Right lobe of liver (tissue), 6 donors: ENCODE data around the gene C9orf57. TPM values are rescaled to one million over a fixed set of nuclear protein-coding genes. Genes with fewer than 3 reads are reported as not detected.
"Not testable (repeated sequence)": the region's sequence is repeated elsewhere in the genome, so short reads cannot be mapped to it uniquely, and the experiment has no call there.

Experiments
- ATAC-seq, 4 donors: fragments of 200-7000 bp; cut with Tn5 transposase; one replicate each; pipeline ENCODE4 v1.9.1; 2020; ENCODE audit warnings: mild to moderate bottlenecking in 4 of 4, moderate library complexity in 4 of 4
- DNase-seq, 3 donors: peaks; one replicate each; pipeline ENCODE4 v3.0.0-alpha.2; 2020
- H3K27ac ChIP-seq, 3 donors: fragments of 200-600 bp; one replicate each; pipeline ENCODE4 v1.8.0; 2022
- H3K27me3 ChIP-seq, 2 donors: fragments of 200-600 bp; one replicate each; pipeline ENCODE4 v1.8.0; 2022
- H3K36me3 ChIP-seq, 4 donors: fragments of 200-600 bp; sonication (generic) in 1 of 4; one replicate each; pipeline versions ENCODE4 v1.5.1 to v1.8.0; 2017 to 2022; ENCODE audit warnings: control low read depth in 1 of 4
- H3K4me1 ChIP-seq, 4 donors: fragments of 200-600 bp; sonication (generic) in 1 of 4; one replicate each; pipeline versions ENCODE4 v1.5.1 to v1.8.0; 2017 to 2022; ENCODE audit warnings: control low read depth in 1 of 4
- H3K4me3 ChIP-seq, 3 donors: fragments of 200-600 bp; one replicate each; pipeline ENCODE4 v1.8.0; 2022
- H3K9me3 ChIP-seq, 4 donors: fragments of 200-600 bp; sonication (generic) in 1 of 4; one replicate each; pipeline versions ENCODE4 v1.5.1 to v1.8.0; 2017 to 2022; ENCODE audit warnings: control low read depth in 1 of 4
- CTCF ChIP-seq, 4 donors: fragments of 200-600 bp in 3 of 4; fragments of 450-650 bp in 1 of 4; IDR thresholded peaks; one replicate each; pipeline versions ENCODE4 v1.5.1 to v1.8.0; 2016 to 2022; ENCODE audit warnings: antibody characterized with exemption in 4 of 4, mild to moderate bottlenecking in 2 of 4
- POLR2A ChIP-seq: fragments of 450-650 bp; IDR thresholded peaks from one replicate; pipeline ENCODE4 v1.6.1; 2017; ENCODE audit warnings: antibody characterized with exemption, mild to moderate bottlenecking
- WGBS: methylation state at CpG from one replicate; pipeline ENCODE4 v1.1.6; 2018; ENCODE audit warnings: low coverage, low lambda C conversion rate; ENCODE audit not compliant: insufficient coverage; ENCODE audit errors: missing lambda C conversion rate; 5-methylcytosine and 5-hydroxymethylcytosine counted together
- intact Hi-C, 2 donors: fragments of 100-400 bp; cut with DNase I; formaldehyde crosslinking; loops; one replicate each; pipeline versions ENCODE4 v1.11.2 to v1.14.1; 2022
- long read RNA-seq: library from polyadenylated mRNA; unstranded; transcript quantifications from one replicate; pipeline ENCODE4 v2.0.0, GENCODE V29; 2019
- total RNA-seq, 6 experiments: library from RNA; depleted of rRNA in 2 of 6; stranded (reverse); fragments of >200 nt in 2 of 6; fragmentation: NEBNext Ultra II Directional in 3 of 6; extraction: Animal tissue kit (Norgen Biotek cat#: 25700) in 3 of 6; gene quantifications; one replicate each; pipeline versions ENCODE4 v1.1.0 to v1.2.4, GENCODE V29; 2016 to 2023
- donor health status: DM: no; HTN: yes; CAD: no.
- donor health status: DM: no; HTN: no; CAD: no.
- donor health status: DM: no; HTN: no; CAD: no.
- donor health status: DM: no; HTN: yes; CAD: no.
- donor health status: DM: no; HTN: yes; CAD: no.

C9orf57 gene
- total RNA-seq, result not detected
- long read RNA-seq, result 0 reads

GRCh38 chr9:72060513-72060912, at the start of gene C9orf57:
TSS of gene C9orf57 (minus strand) at chr9:72060613. CDS start at chr9:72059331, 1,282 bp downstream.
- H3K9me3 ChIP-seq, result no peaks in the 10 kb centered on the region
- no peak within 1 kb of the TSS for H3K4me3 ChIP-seq
- no peak within 1 kb of the TSS for H3K27ac ChIP-seq
- DNase-seq (no peak), ATAC-seq (no peak)
- no peak for TF ChIP-seq CTCF (IDR thresholded peaks at IDR 0.05)
- no peak for TF ChIP-seq POLR2A
- H3K36me3 ChIP-seq, result no peaks in the 10 kb centered on the region
- intact Hi-C loops, result no loop called here
- H3K4me1 ChIP-seq, result no peaks in the 10 kb centered on the region
- no peaks in the 10 kb centered on the region for H3K27me3 ChIP-seq
- 94% methylated on average over 4 of the region's 4 CpGs for WGBS

- ATAC-seq (no peak), DNase-seq (no peak)
- 80% methylated on average over 1 of the region's 2 CpGs for WGBS
- Histone ChIP-seq H3K4me1 (no peaks in the 10 kb centered on the region), H3K27me3 (no peaks in the 10 kb centered on the region), H3K9me3 (no peaks in the 10 kb centered on the region), H3K4me3 (no peak overlapping the region), H3K27ac (no peak overlapping the region), H3K36me3 (no peaks in the 10 kb centered on the region)
- intact Hi-C loops, result no loop called here
- TF ChIP-seq POLR2A, result no peak
- no peak for TF ChIP-seq CTCF (IDR thresholded peaks at IDR 0.05)
These were observed 42.1 kb upstream of the C9orf57 start for GRCh38 chr9:72102520-72102919.

DNA sequence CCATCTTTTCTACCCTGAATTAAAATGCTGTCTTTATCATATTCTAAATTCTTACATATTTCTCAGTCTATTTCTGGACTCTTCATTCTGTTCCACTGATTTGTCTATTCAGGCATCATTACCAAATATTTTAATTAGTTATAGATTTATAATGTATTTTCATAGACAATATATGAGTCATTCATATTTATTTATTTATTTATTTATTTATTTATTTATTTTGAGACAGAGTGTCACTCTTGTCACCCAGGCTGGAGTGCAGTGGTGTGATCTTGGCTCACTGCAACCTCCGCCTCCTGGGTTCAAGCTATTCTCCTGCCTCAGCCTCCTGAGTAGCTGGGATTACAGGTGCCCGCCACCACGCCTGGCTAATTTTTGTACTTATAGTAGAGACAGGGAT, 35.1 kb upstream of the C9orf57 start:
- H3K4me1 ChIP-seq, ATAC-seq, H3K27ac ChIP-seq, DNase-seq, H3K9me3 ChIP-seq, H3K27me3 ChIP-seq, intact Hi-C loops, H3K36me3 ChIP-seq, H3K4me3 ChIP-seq: not testable (repeated sequence)
- WGBS, result 63% methylated on average over 3 of the region's 3 CpGs

GRCh38 chr9:72092820-72093219, 32.4 kb upstream of the C9orf57 start:
- TF ChIP-seq POLR2A, result no peak
- TF ChIP-seq CTCF (IDR thresholded peaks at IDR 0.05), result no peak
- Histone ChIP-seq H3K27ac (no peak overlapping the region), H3K4me3 (no peak overlapping the region), H3K4me1 (no peaks in the 10 kb centered on the region), H3K27me3 (no peaks in the 10 kb centered on the region), H3K36me3 (no peaks in the 10 kb centered on the region), H3K9me3 (no peaks in the 10 kb centered on the region)
- ATAC-seq (no peak), DNase-seq (no peak)
- WGBS, result 74% methylated on average over 6 of the region's 6 CpGs
- intact Hi-C loops, result no loop called here

- TF ChIP-seq POLR2A (no peak), CTCF (IDR thresholded peaks at IDR 0.05) (no peak)
- Histone ChIP-seq H3K9me3 (no peaks in the 10 kb centered on the region), H3K4me1 (no peaks in the 10 kb centered on the region), H3K27ac (no peak overlapping the region), H3K4me3 (no peak overlapping the region), H3K27me3 (no peaks in the 10 kb centered on the region), H3K36me3 (no peaks in the 10 kb centered on the region)
- 91% methylated on average over 2 of the region's 2 CpGs for WGBS
- intact Hi-C loops, result no loop called here
- DNase-seq (no peak), ATAC-seq (no peak)
These were observed 29.2 kb upstream of the C9orf57 start for GRCh38 chr9:72089451-72090130.
